GM23338 (cell line): Measurements from ENCODE around the gene IFI16.

Experiments
- CREB1 ChIP-seq: fragments of 250-450 bp; sonication (Bioruptor Pico); IDR thresholded peaks from 2 replicates; pipeline ENCODE4 v1.5.0; 2020; ENCODE audit warnings: low read depth, mild to moderate bottlenecking, moderate library complexity
- CTCF ChIP-seq, 2 experiments: fragments of 200-600 bp in 1 of 2; sonication (generic) in 1 of 2; conservative IDR thresholded peaks; 2 replicates each; pipeline versions ENCODE4 v1.5.1 to v1.6.1; 2016 to 2017; ENCODE audit warnings: antibody characterized with exemption in 2 of 2, low read depth in 2 of 2, mild to moderate bottlenecking in 2 of 2, moderate library complexity in 1 of 2
- ETS1 ChIP-seq: IDR thresholded peaks from 2 replicates; pipeline ENCODE4 v1.6.1; 2016; ENCODE audit warnings: antibody characterized with exemption
- EZH2 ChIP-seq: fragments of 200-600 bp; sonication (generic); IDR thresholded peaks from one replicate; pipeline ENCODE4 v1.8.0; 2017; ENCODE audit warnings: antibody characterized with exemption, mild to moderate bottlenecking, low read depth; ENCODE audit not compliant: unreplicated experiment
- EZH2phosphoT487 ChIP-seq: fragments of 200-600 bp; sonication (generic); IDR thresholded peaks from one replicate; pipeline ENCODE4 v1.8.1; 2018; ENCODE audit warnings: antibody characterized with exemption; ENCODE audit not compliant: unreplicated experiment
- POLR2AphosphoS5 ChIP-seq: IDR thresholded peaks from 2 replicates; pipeline ENCODE4 v1.6.1; 2016; ENCODE audit warnings: antibody characterized with exemption, low read depth
- REST ChIP-seq: IDR thresholded peaks from one replicate; pipeline ENCODE4 v1.6.1; 2018; ENCODE audit warnings: antibody characterized with exemption; ENCODE audit not compliant: unreplicated experiment
- ZNF114 ChIP-seq: fragments of 250-450 bp; sonication (Bioruptor Pico); IDR thresholded peaks from 2 replicates; pipeline ENCODE4 v1.5.0; 2020; ENCODE audit warnings: mild to moderate bottlenecking, moderate library complexity

- no peak for TF ChIP-seq CTCF (conservative IDR thresholded peaks at IDR 0.05; ENCODE audit: low read depth in 2 of 2)
- TF ChIP-seq ETS1: no peak
- no peak for TF ChIP-seq EZH2
- no peak for TF ChIP-seq ZNF114 (CRISPR knock-in tag)
- TF ChIP-seq EZH2phosphoT487: no peak
- TF ChIP-seq REST: no peak
- TF ChIP-seq POLR2AphosphoS5: no peak
- no peak for TF ChIP-seq CREB1 (CRISPR knock-in tag)
Measured at GRCh38 chr1:159011751-159012150, 2.0 kb downstream of the IFI16 start.
